Brain microvascular endothelial cell (primary cell): Measurements from ENCODE around the gene PHLPP1.

Source experiments
- DNase-seq: peaks from one replicate; pipeline ENCODE4 v3.0.0-alpha.2; 2020
- H3K27ac ChIP-seq: fragments of 250-450 bp; sonication (Bioruptor Pico); 2 replicates; pipeline ENCODE4 v1.5.1; 2020; ENCODE audit warnings: mild to moderate bottlenecking, moderate library complexity
- H3K27me3 ChIP-seq: fragments of 250-450 bp; sonication (Bioruptor Pico); replicated peaks from 2 replicates; pipeline ENCODE4 v1.5.1; 2020; ENCODE audit warnings: mild to moderate bottlenecking
- H3K36me3 ChIP-seq: fragments of 250-450 bp; sonication (Bioruptor Pico); replicated peaks from 2 replicates; pipeline ENCODE4 v1.5.1; 2020; ENCODE audit warnings: mild to moderate bottlenecking
- H3K4me3 ChIP-seq: 2 replicates; pipeline ENCODE4 v1.5.1; 2011; ENCODE audit warnings: low read depth, mild to moderate bottlenecking, control low read depth, low read length, moderate library complexity
- CTCF ChIP-seq: IDR thresholded peaks from 2 replicates; pipeline ENCODE4 v1.5.1; 2011; ENCODE audit warnings: low read depth, mild to moderate bottlenecking, moderate library complexity, low read length, control low read depth, inconsistent platforms; ENCODE audit errors: missing control alignments
- in situ Hi-C: cut with HindIII; loops from 2 replicates; pipeline ENCODE4 v1.10.0; 2017; ENCODE audit warnings: low sequenced_read_pairs, low pct_ligation_motif_present

Gene PHLPP1

GRCh38 chr18:62865498-62865897 is 150.2 kb downstream of the PHLPP1 start:
- H3K27me3 ChIP-seq = no peaks in the 10 kb centered on the region
- no peak overlapping the region for H3K27ac ChIP-seq
- in situ Hi-C loops = no loop called here
- no peak for DNase-seq
- no peak for TF ChIP-seq CTCF
- H3K36me3 ChIP-seq = no peaks in the 10 kb centered on the region
- no peak overlapping the region for H3K4me3 ChIP-seq

- H3K36me3 ChIP-seq = no peaks in the 10 kb centered on the region
- no peak overlapping the region for H3K4me3 ChIP-seq
- DNase-seq = no peak
- no peak for TF ChIP-seq CTCF
- H3K27me3 ChIP-seq = no peaks in the 10 kb centered on the region
- in situ Hi-C loops = no loop called here
- no peak overlapping the region for H3K27ac ChIP-seq
These were observed 152.2 kb downstream of the PHLPP1 start for GRCh38 chr18:62867534-62867933.

GRCh38 chr18:62868645-62869044 is 153.3 kb downstream of the PHLPP1 start:
- DNase-seq = no peak
- in situ Hi-C loops = no loop called here
- H3K27me3 ChIP-seq = no peaks in the 10 kb centered on the region
- no peak for TF ChIP-seq CTCF
- no peak overlapping the region for H3K27ac ChIP-seq
- no peak overlapping the region for H3K4me3 ChIP-seq
- no peaks in the 10 kb centered on the region for H3K36me3 ChIP-seq

GRCh38 chr18:62870643-62871042 is 155.3 kb downstream of the PHLPP1 start:
- no peaks in the 10 kb centered on the region for H3K36me3 ChIP-seq
- in situ Hi-C loops = no loop called here
- no peaks in the 10 kb centered on the region for H3K27me3 ChIP-seq
- no peak for TF ChIP-seq CTCF
- no peak for DNase-seq
- no peak overlapping the region for H3K4me3 ChIP-seq
- no peak overlapping the region for H3K27ac ChIP-seq

- Histone ChIP-seq H3K27ac (no peak overlapping the region), H3K4me3 (no peak overlapping the region), H3K27me3 (no peaks in the 10 kb centered on the region), H3K36me3 (no peaks in the 10 kb centered on the region)
- in situ Hi-C loops = no loop called here
- no peak for TF ChIP-seq CTCF
- no peak for DNase-seq
These were observed 160.0 kb downstream of the PHLPP1 start for GRCh38 chr18:62875323-62875722.

GRCh38 chr18:62876111-62876510 is 160.8 kb downstream of the PHLPP1 start:
- no peak for DNase-seq
- H3K36me3 ChIP-seq = no peaks in the 10 kb centered on the region
- no peak for TF ChIP-seq CTCF
- in situ Hi-C loops = no loop called here
- H3K27ac ChIP-seq = no peak overlapping the region
- H3K4me3 ChIP-seq = no peak overlapping the region
- no peaks in the 10 kb centered on the region for H3K27me3 ChIP-seq
